Ovary (tissue), 9 donors: ENCODE data around the gene ACSF2. TPM values are rescaled to one million over a fixed set of nuclear protein-coding genes. Genes with fewer than 3 reads are reported as not detected.
"Not testable (repeated sequence)": the region's sequence is repeated elsewhere in the genome, so short reads cannot be mapped to it uniquely, and the experiment has no call there.

ENCODE experiments used
- DNase-seq, 5 donors: peaks; one replicate each; pipeline ENCODE4 v3.0.0-alpha.2; 2019 to 2020
- H3K27ac ChIP-seq, 2 donors: fragments of 200-600 bp; one replicate each; pipeline versions ENCODE4 v1.5.1 to v1.8.0; 2019 to 2022
- H3K27me3 ChIP-seq: fragments of 200-600 bp; one replicate; pipeline ENCODE4 v1.8.0; 2022
- H3K36me3 ChIP-seq: fragments of 200-600 bp; sonication (generic); one replicate; pipeline ENCODE4 v1.5.1; 2019
- H3K4me1 ChIP-seq: one replicate; pipeline ENCODE4 v1.8.1; 2013; ENCODE audit warnings: mild to moderate bottlenecking, moderate library complexity; ENCODE audit not compliant: insufficient read depth
- H3K4me3 ChIP-seq: fragments of 200-600 bp; sonication (generic); one replicate; pipeline ENCODE4 v1.5.1; 2017
- H3K9me3 ChIP-seq, 2 donors: fragments of 200-600 bp in 1 of 2; sonication (generic) in 1 of 2; one replicate each; pipeline versions ENCODE4 v1.5.1 to v1.8.1; 2013 to 2019; ENCODE audit warnings: mild to moderate bottlenecking in 1 of 2, moderate library complexity in 1 of 2
- CTCF ChIP-seq, 3 donors: fragments of 450-650 bp in 2 of 3; fragments of 200-600 bp in 1 of 3; IDR thresholded peaks; one replicate each; pipeline versions ENCODE4 v1.5.1 to v1.8.0; 2016 to 2022; ENCODE audit warnings: antibody characterized with exemption in 3 of 3, mild to moderate bottlenecking in 1 of 3
- EP300 ChIP-seq: sonication (generic); formaldehyde crosslinking; IDR thresholded peaks from one replicate; pipeline ENCODE4 v1.6.1; 2017; ENCODE audit warnings: antibody characterized with exemption
- POLR2A ChIP-seq: fragments of 450-650 bp; IDR thresholded peaks from one replicate; pipeline ENCODE4 v1.6.1; 2017; ENCODE audit warnings: antibody characterized with exemption, mild to moderate bottlenecking, moderate library complexity
- WGBS, 3 donors: extraction: QIAGEN DNeasy Blood & Tissue Kit in 1 of 3; methylation state at CpG; one replicate each; pipeline versions ENCODE4 v1.1.5 to v1.1.7; 2013 to 2017; 5-methylcytosine and 5-hydroxymethylcytosine counted together
- intact Hi-C, 4 donors: fragments of 100-400 bp; cut with DNase I; formaldehyde crosslinking; loops; one replicate each; pipeline versions ENCODE4 v1.11.0 to v1.15.1; 2022 to 2023
- polyA plus RNA-seq, 2 donors: library from polyadenylated mRNA; stranded (reverse); fragments of 200-250 nt in 1 of 2; fragments of 350-450 nt in 1 of 2; fragmentation: Illumina TruSeq in 1 of 2; extraction: RNeasy Lipid Tissue Mini Kit (QIAGEN cat#74804) in 1 of 2; gene quantifications; one replicate each; pipeline ENCODE4 v1.2.3, GENCODE V29; 2013 to 2014
- total RNA-seq, 7 donors: library from RNA; depleted of rRNA in 2 of 7; stranded (reverse); fragments of >200 nt in 2 of 7; fragmentation: NEBNext Ultra II Directional in 3 of 7; extraction: Animal tissue kit (Norgen Biotek cat#: 25700) in 3 of 7; gene quantifications; one replicate each; pipeline versions ENCODE4 v1.1.0 to v1.2.4, GENCODE V29; 2016 to 2023
- donor health status: DM: no; HTN: no; CAD: no; lungs with moderate emphysema.
- donor health status: DM: no; HTN: no; CAD: no.
- donor health status: Bipolar disorder and iron deficiency.
- donor health status: DM: yes; HTN: yes; CAD: no.
- donor health status: DM: no; HTN: no; CAD: no.
- donor health status: DM: yes; HTN: yes; CAD: no.

Gene ACSF2
- total and polyA plus RNA-seq, 9 donors, result 26.7 to 86.0 (median 49.5) TPM

- H3K36me3 ChIP-seq, result no peaks in the 10 kb centered on the region
- H3K27me3 ChIP-seq, result no peaks in the 10 kb centered on the region
- no peak for TF ChIP-seq POLR2A
- TF ChIP-seq CTCF (IDR thresholded peaks at IDR 0.05), result no peak
- TF ChIP-seq EP300, result no peak
- H3K4me1 ChIP-seq, result peaks cover 21% of the 10 kb centered on the region
- 76 to 86% (median 77%) methylated on average over 9 of the region's 9 CpGs for WGBS, 3 donors
- H3K27ac ChIP-seq, result peak overlapping the region in 1 of 2 donors; percentile 85
- DNase-seq, result no peak
- no peak overlapping the region for H3K4me3 ChIP-seq
- H3K9me3 ChIP-seq, result no peaks in the 10 kb centered on the region
- intact Hi-C loops, result no loop called here
Measured at GRCh38 chr17:50424246-50424995, 1.6 kb upstream of the ACSF2 start.

- Histone ChIP-seq H3K27me3 (no peaks in the 10 kb centered on the region), H3K4me3 (peak overlapping the region; percentile 56), H3K36me3 (no peaks in the 10 kb centered on the region), H3K27ac (peak overlapping the region; percentile 56 to 85), H3K4me1 (peaks cover 21% of the 10 kb centered on the region), H3K9me3 (no peaks in the 10 kb centered on the region)
- peak in 3 of 5 donors; percentile 21 to 30 (median 27) for DNase-seq
- TF ChIP-seq POLR2A (no peak), CTCF (IDR thresholded peaks at IDR 0.05) (no peak), EP300 (no peak)
- 58 to 65% (median 64%) methylated on average over 8 of the region's 8 CpGs for WGBS, 3 donors
- intact Hi-C loops, result loop anchor here in 1 of 4 donors (5.0 kb wide), 1 partner anchor 42 kb away; the partner anchor contains the start of gene CHAD
Measured at GRCh38 chr17:50424996-50425681, 879 bp upstream of the ACSF2 start.

GRCh38 chr17:50426472-50426782 is 409 bp downstream of the ACSF2 start:
- Histone ChIP-seq H3K4me3 (peak overlapping the region; percentile 56), H3K9me3 (no peaks in the 10 kb centered on the region), H3K36me3 (no peaks in the 10 kb centered on the region), H3K27ac (peak overlapping the region; percentile 56 to 85), H3K27me3 (no peaks in the 10 kb centered on the region), H3K4me1 (peaks cover 21% of the 10 kb centered on the region)
- intact Hi-C loops, result loop anchor here in 1 of 4 donors (5.0 kb wide), 1 partner anchor 41 kb away; the partner anchor contains the start of gene CHAD
- WGBS, 3 donors, result 0 to 1% (median 0%) methylated on average over 5 to 7 of the region's 7 CpGs
- TF ChIP-seq CTCF (IDR thresholded peaks at IDR 0.05) (no peak), POLR2A (no peak), EP300 (no peak)
- DNase-seq, result no peak

- Histone ChIP-seq H3K27ac (peak overlapping the region; percentile 56 to 85), H3K36me3 (no peaks in the 10 kb centered on the region), H3K4me3 (peak overlapping the region; percentile 56), H3K9me3 (no peaks in the 10 kb centered on the region), H3K27me3 (no peaks in the 10 kb centered on the region), H3K4me1 (peaks cover 21% of the 10 kb centered on the region)
- intact Hi-C loops, result loop anchor here in 1 of 4 donors (5.0 kb wide), 1 partner anchor 40 kb away; the partner anchor contains the start of gene CHAD
- TF ChIP-seq EP300, result no peak
- no peak for TF ChIP-seq CTCF (IDR thresholded peaks at IDR 0.05)
- no peak for TF ChIP-seq POLR2A
- WGBS, 3 donors, result 12 to 24% (median 22%) methylated on average over 4 of the region's 4 CpGs
- peak; percentile 18 to 52 (median 26) for DNase-seq
Measured at GRCh38 chr17:50426814-50427787, 1.1 kb downstream of the ACSF2 start.

GRCh38 chr17:50428126-50428525 is 2.1 kb downstream of the ACSF2 start:
- intact Hi-C loops, result loop anchor here in 1 of 4 donors (5.0 kb wide), 1 partner anchor 39 kb away; the partner anchor contains the start of gene CHAD
- WGBS, 3 donors, result 79 to 93% (median 87%) methylated on average over 6 of the region's 6 CpGs
- not testable (repeated sequence) for H3K27me3 ChIP-seq, H3K4me3 ChIP-seq, H3K36me3 ChIP-seq, DNase-seq, H3K9me3 ChIP-seq
- H3K4me1 ChIP-seq, result peaks cover 24% of the 10 kb centered on the region
- peak overlapping the region in 1 of 2 donors; percentile 85 for H3K27ac ChIP-seq
